ENCODE measurements around the gene RAD51B.
"Not testable (repeated sequence)": the region's sequence is repeated elsewhere in the genome, so short reads cannot be mapped to it uniquely, and the experiment has no call there.

Gene RAD51B

GRCh38 chr14:68424443-68425172, 605.0 kb downstream of the RAD51B start:
- no peak for DNase-seq

GRCh38 chr14:68426661-68427549, 607.3 kb downstream of the RAD51B start:
- no peak for DNase-seq

- no peak for DNase-seq
These were observed 607.9 kb downstream of the RAD51B start for GRCh38 chr14:68427550-68427890.

- not testable (repeated sequence) for DNase-seq
These were observed 609.3 kb downstream of the RAD51B start for GRCh38 chr14:68428900-68429299.

GRCh38 chr14:68434173-68434572, 614.6 kb downstream of the RAD51B start:
- not testable (repeated sequence) for DNase-seq

GRCh38 chr14:68435631-68436030, 616.1 kb downstream of the RAD51B start:
- not testable (repeated sequence) for DNase-seq

- DNase-seq: no peak
These were observed 620.1 kb downstream of the RAD51B start for GRCh38 chr14:68439676-68440075.

GRCh38 chr14:68440820-68441219, 621.2 kb downstream of the RAD51B start:
- DNase-seq: no peak

GRCh38 chr14:68441542-68441941, 622.0 kb downstream of the RAD51B start:
- no peak for DNase-seq

GRCh38 chr14:68442828-68443629, 623.5 kb downstream of the RAD51B start:
- DNase-seq: no peak

GRCh38 chr14:68444449-68445168, 625.0 kb downstream of the RAD51B start:
- no peak for DNase-seq

GRCh38 chr14:68446243-68447040, 626.9 kb downstream of the RAD51B start:
- DNase-seq: no peak

- no peak for DNase-seq
These were observed 628.1 kb downstream of the RAD51B start for GRCh38 chr14:68447581-68448251.

GRCh38 chr14:68448252-68448902, 628.8 kb downstream of the RAD51B start:
- no peak for DNase-seq

GRCh38 chr14:68449561-68450181, 630.1 kb downstream of the RAD51B start:
- no peak for DNase-seq

GRCh38 chr14:68450391-68451120, 631.0 kb downstream of the RAD51B start:
- no peak for DNase-seq

- DNase-seq: no peak
These were observed 632.3 kb downstream of the RAD51B start for GRCh38 chr14:68451696-68452373.

- DNase-seq: no peak
These were observed 638.7 kb downstream of the RAD51B start for GRCh38 chr14:68458253-68458652.

Data from activated T-cell treated with anti-CD3 and anti-CD28 coated beads for 4 hours (primary cell).